ENCODE data around the gene DIPK1C.

Gene DIPK1C

GRCh38 chr18:74480149-74480651, 23.1 kb upstream of the DIPK1C start:
- DNase-seq = no peak

GRCh38 chr18:74479486-74480148, 22.5 kb upstream of the DIPK1C start:
- DNase-seq = no peak

GRCh38 chr18:74478880-74479279, 21.8 kb upstream of the DIPK1C start:
- DNase-seq = no peak

- no peak for DNase-seq
Measured at GRCh38 chr18:74478316-74478715, 21.2 kb upstream of the DIPK1C start.

GRCh38 chr18:74477771-74478170, 20.7 kb upstream of the DIPK1C start:
- no peak for DNase-seq

GRCh38 chr18:74476140-74476539, 19.0 kb upstream of the DIPK1C start:
- DNase-seq = no peak

GRCh38 chr18:74473976-74474640, 17.0 kb upstream of the DIPK1C start:
- no peak for DNase-seq

- DNase-seq = no peak
Measured at GRCh38 chr18:74472312-74472711, 15.2 kb upstream of the DIPK1C start.

GRCh38 chr18:74468547-74469061, 11.5 kb upstream of the DIPK1C start:
- DNase-seq = no peak

- DNase-seq = no peak
Measured at GRCh38 chr18:74465775-74466174, 8.7 kb upstream of the DIPK1C start.

GRCh38 chr18:74463983-74464382, 6.9 kb upstream of the DIPK1C start:
- DNase-seq = no peak

GRCh38 chr18:74463254-74463653, 6.1 kb upstream of the DIPK1C start:
- DNase-seq = no peak

- DNase-seq = no peak
Measured at GRCh38 chr18:74460825-74461224, 3.7 kb upstream of the DIPK1C start.

- no peak for DNase-seq
Measured at GRCh38 chr18:74459889-74460288, 2.8 kb upstream of the DIPK1C start.

- no peak for DNase-seq
Measured at GRCh38 chr18:74457725-74458421, 765 bp upstream of the DIPK1C start.

- DNase-seq = no peak
Measured at GRCh38 chr18:74456349-74457042, 612 bp downstream of the DIPK1C start.

- DNase-seq = no peak
Measured at GRCh38 chr18:74456017-74456348, 1.1 kb downstream of the DIPK1C start.

- DNase-seq = no peak
Measured at GRCh38 chr18:74455386-74455785, 1.7 kb downstream of the DIPK1C start.

- no peak for DNase-seq
Measured at GRCh38 chr18:74454279-74454751, 2.8 kb downstream of the DIPK1C start.

- no peak for DNase-seq
Measured at GRCh38 chr18:74453642-74454198, 3.4 kb downstream of the DIPK1C start.

GRCh38 chr18:74453016-74453566, 4.0 kb downstream of the DIPK1C start:
- DNase-seq = no peak

GRCh38 chr18:74451148-74451547, 6.0 kb downstream of the DIPK1C start:
- DNase-seq = no peak
